Right forelimb (tissue), 1 donor: ENCODE results near the gene PGBD4.
"Not testable (repeated sequence)": the region's sequence is repeated elsewhere in the genome, so short reads cannot be mapped to it uniquely, and the experiment has no call there.

Experiments used
- DNase-seq: peaks from one replicate; pipeline ENCODE4 v3.0.0-alpha.2; 2018

PGBD4 gene

DNA sequence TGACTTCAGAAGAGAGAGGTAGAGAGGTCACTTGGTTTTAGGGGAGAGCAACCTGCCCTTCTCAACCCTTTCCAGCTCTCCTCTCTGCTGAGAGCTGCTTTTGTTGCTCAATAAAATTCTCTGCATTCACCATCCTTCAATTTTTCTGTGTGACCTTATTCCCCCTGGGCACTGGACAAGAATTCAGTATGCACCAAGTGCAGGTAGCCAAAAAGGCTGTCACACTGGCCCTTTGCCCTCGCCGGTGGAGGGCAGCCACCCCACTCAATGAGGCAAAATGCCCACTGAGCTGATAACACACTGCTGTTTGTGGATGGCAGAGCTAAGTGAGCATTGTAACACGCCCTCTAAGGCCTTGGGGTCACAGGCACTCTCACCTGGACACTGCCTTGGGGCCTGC, 12.9 kb downstream of the PGBD4 start:
- no peak for DNase-seq

GRCh38 chr15:34116620-34117019, 14.7 kb downstream of the PGBD4 start:
- no peak for DNase-seq

DNA sequence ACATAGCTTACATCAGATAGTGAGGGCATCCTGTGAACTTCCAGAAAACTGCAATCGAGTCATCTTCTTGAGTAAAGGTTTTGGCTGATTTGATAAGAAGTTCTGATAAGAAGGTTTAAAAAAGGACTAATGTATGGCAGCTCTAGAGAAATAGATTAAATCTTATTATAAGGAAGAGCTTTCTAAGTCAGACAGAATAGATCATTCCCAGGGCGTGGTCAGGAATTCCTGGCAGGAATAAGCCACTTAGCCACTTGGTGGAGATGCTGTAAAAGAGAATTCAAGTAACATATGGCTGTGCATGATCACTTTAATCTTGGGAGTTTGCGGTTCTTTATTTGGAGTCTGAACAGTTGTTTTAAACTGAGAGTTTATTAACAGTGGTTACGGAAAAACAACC, 17.4 kb downstream of the PGBD4 start:
- DNase-seq, result no peak

DNA sequence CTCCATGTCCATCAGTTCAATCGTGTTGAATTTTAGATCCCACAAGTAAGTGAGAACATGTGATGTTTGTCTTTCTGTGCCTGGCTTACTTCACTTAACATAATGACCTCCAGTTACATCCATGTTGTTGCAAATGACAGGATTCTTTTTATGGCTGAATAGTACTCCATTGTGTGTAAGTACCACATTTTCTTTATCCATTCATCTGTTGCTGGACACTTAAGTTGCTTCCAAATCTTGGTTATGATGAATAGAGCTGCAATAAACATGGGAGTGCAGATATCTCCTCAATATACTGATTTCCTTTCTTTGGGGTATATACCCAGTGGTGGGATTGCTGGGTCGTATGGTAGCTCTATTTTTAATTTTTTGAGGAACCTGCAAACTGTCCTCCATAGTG, 18.5 kb downstream of the PGBD4 start:
- not testable (repeated sequence) for DNase-seq

DNA sequence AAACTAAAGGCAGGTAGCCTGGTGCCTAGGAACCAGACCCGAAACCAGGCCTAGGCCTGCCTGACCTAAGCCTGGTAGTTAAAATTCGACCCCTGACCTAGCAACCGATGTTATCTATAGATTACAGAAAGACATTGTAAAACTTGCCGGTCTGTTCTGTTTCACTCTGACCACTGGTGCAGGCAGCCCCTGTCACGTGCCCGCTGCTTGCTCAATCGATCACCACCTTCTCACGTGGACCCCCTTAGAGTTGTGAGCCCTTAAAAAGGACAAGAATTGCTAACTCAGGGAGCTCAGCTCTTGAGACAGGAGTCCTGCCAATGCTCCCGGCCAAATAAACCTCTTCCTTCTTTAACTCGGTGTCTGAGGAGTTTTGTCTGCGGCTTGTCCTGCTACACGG, 19.9 kb downstream of the PGBD4 start:
- not testable (repeated sequence) for DNase-seq

DNA sequence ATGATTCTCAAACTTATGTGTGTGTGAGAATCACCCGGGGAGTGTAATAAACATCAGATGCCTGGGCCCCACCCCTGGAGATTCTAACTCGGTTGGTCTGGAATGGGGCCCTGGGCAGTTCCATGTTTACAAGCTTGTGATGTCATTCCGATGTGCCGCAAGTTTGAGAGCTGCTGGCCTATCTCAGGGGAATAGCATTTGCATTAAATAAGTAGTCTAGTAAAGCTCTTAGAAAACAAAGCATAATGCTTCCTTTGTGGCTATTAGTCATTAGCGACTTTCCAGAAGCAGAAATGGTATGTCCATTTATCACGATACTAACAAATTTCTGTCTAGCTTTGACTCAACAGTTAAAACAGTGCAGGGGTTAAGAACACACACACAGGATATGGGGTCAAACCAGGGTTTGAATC, 20.9 kb downstream of the PGBD4 start:
- DNase-seq, result no peak

DNA sequence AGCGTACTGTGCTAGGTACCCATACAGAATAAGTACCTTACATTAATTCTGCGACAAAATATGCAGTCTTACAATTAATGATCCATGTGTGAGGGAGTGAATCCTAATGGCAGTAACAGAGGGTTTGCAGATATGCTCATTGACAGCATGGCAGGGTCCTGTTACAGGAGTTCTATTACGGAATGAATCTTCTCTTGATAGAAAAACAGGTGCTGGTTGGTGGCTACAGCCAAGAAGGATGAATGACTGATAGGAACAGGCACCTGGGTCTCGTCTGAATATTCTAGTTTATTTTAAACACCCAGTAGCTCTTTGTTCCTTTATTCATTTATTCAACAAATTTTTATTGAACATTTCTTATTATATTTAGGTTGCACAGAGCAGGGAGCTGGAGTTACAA, 22.8 kb downstream of the PGBD4 start:
- no peak for DNase-seq

- DNase-seq, result no peak
Observed at GRCh38 chr15:34125945-34126344, 24.1 kb downstream of the PGBD4 start.

- DNase-seq, result no peak
Observed at GRCh38 chr15:34126522-34126921, 24.6 kb downstream of the PGBD4 start.

DNA sequence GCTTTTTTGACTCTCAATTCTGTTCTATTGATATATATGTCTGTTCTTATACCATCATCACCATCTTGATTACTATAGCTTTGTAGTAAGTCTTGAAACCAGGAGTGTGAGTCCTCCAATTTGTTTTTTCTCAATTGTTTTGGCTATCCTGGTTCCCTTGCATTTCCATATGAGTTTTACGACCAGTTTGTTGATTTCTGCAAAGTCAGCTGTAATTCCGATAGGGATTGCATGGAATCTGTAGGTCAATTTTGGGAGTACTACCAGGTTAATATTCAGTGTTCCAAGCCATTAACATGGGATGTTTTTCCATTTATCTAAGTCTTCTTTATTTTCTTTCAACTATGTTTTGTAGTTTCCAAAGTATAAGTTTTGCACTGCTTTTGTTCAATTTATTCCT, 27.0 kb downstream of the PGBD4 start:
- no peak for DNase-seq

DNA sequence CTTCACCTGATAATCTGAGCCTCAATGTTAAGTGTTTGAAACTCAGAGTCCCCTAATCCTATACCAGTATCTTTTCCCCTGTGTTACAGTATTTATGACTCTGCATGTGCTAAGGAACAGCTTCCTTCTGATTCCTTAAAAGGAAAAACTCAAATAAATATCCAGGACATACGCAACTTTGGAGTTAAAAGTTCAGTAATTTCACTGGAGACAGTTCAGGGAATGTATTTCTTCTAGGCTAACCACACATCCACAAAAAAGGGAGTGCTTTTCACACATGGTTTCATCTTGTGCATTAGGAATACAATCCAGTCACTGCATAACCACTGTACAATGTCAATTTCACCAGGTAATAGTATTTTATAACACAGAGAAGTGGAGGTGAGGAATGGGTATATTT, 31.0 kb downstream of the PGBD4 start:
- no peak for DNase-seq

DNA sequence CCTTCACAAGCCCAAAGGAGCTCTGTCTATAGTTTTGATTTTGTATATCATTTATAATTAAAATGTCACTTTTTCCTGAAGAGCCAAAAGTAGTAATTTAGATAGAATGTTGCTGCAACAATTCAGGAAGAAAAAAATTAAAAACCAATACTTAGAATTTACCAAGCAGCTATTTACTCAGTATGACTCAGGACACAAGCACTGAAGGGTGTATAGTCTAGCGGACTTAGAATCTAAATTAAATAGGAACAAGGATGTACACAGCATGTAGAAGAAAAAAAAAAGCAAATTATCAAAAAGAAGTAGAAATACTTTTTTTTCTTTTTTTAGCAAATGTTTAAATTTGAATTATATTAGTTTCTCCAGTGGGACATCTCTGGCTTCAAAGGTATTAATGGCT, 31.6 kb downstream of the PGBD4 start:
- DNase-seq, result no peak

DNA sequence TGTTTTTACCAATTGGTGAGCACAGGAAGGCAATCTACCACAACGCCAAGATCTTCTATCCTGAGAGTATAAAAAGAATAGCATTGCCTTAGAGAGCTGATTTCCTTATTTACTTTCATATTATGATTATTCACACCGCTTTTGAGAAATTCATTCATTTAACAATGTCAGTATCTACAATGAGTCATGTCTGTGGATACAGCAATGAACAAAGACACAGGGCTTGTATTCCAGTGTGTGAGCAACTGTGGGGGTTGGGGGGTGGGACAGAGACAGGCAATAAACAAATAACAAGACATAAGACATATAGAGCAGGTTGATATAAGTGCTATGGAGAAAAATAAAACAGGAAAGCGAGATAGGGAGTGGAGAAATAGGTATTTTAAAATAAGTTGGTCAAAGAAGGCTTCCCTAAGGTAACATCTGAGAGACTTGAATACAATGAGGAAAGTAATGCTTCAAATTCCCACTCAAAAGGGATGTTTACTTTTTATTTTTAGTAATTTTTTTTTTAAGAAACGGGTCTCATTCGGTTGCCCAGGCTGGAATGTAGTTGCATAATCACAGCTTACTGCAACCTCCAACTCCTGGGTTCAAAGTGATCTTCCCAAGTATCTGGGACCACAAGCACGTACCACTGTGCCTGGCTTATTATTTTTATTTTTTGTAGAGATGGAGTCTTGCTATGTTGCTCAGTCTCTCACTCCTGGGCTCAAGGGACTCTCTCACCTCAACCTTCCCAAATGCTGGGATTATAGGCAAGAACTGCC, 45.7 kb downstream of the PGBD4 start:
- no peak for DNase-seq

DNA sequence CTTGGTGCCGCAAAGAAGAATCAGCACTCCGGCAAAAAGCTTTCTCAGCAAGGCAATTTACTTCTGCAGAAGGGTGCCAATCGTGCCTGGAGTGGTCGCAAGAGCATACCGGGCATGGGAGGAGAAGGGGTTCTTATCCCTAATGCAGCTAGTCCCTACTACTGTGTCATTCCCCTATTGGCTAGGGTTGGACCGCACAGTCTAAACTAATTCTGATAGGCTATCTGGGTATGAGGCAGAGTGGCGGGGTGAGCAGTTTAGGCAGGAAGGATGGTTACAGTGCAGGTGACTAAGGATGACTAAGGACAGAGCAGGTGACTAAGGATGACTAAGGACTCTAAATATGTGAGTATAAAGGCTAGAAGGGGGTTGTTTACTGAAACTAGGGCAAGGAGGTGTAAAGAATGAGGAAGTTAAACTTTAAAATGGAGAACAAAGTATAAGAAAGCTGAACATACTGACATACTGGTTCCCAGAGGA, 52.9 kb downstream of the PGBD4 start:
- no peak for DNase-seq

GRCh38 chr15:34155859-34156258, 54.0 kb downstream of the PGBD4 start:
- no peak for DNase-seq
